Measurements from ENCODE around the gene NRG3.

Gene NRG3

GRCh38 chr10:82440775-82441174, 565.8 kb downstream of the NRG3 start:
- no peaks in the 10 kb centered on the region for H3K4me1 ChIP-seq (ENCODE audit: control insufficient read depth, insufficient read depth, low read length)
- H3K4me3 ChIP-seq (ENCODE audit: low read length) = no peak overlapping the region
- DNase-seq (ENCODE audit: low read depth) = no peak

GRCh38 chr10:82452046-82452445, 577.1 kb downstream of the NRG3 start:
- no peak for DNase-seq (ENCODE audit: low read depth)
- Histone ChIP-seq H3K36me3 (ENCODE audit: control insufficient read depth, insufficient read depth, low read length, severe bottlenecking) (no peaks in the 10 kb centered on the region), H3K4me1 (ENCODE audit: control insufficient read depth, insufficient read depth, low read length) (no peaks in the 10 kb centered on the region), H3K4me3 (ENCODE audit: low read length) (no peak overlapping the region), H3K27me3 (replicated peaks; ENCODE audit: control insufficient read depth, insufficient read depth, low read length) (no peaks in the 10 kb centered on the region), H3K9me3 (ENCODE audit: control insufficient read depth, low read length) (no peaks in the 10 kb centered on the region), H3K9ac (ENCODE audit: low read length) (no peak overlapping the region)

More at GRCh38 chr10:82440775-82441174, 565.8 kb downstream of the NRG3 start:
- H3K27me3 ChIP-seq (replicated peaks; ENCODE audit: control insufficient read depth, insufficient read depth, low read length) = no peaks in the 10 kb centered on the region
- no peak overlapping the region for H3K9ac ChIP-seq (ENCODE audit: low read length)
- H3K36me3 ChIP-seq (ENCODE audit: control insufficient read depth, insufficient read depth, low read length, severe bottlenecking) = no peaks in the 10 kb centered on the region
- H3K9me3 ChIP-seq (ENCODE audit: control insufficient read depth, low read length) = peaks cover 9% of the 10 kb centered on the region

DNA sequence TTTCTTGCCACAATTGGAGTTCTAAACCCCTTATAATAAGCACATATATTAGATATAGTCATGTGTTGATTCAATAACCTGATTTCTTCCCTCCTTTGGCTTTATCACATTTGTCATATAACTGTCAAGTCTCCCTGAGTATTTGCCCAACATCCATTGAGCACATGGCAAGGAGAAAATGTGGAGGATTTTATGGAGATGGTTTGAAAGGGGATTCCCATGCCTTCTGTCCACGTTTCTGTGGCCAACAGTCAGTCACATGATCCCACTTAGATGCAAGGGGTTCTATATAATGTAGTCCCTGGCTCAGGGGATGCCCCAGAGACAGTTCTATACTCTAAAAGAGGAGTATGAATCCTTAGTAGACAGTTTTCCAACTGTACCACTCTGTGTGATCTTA, 577.7 kb downstream of the NRG3 start:
- Histone ChIP-seq H3K36me3 (ENCODE audit: control insufficient read depth, insufficient read depth, low read length, severe bottlenecking) (no peaks in the 10 kb centered on the region), H3K27me3 (replicated peaks; ENCODE audit: control insufficient read depth, insufficient read depth, low read length) (no peaks in the 10 kb centered on the region), H3K9ac (ENCODE audit: low read length) (no peak overlapping the region), H3K4me1 (ENCODE audit: control insufficient read depth, insufficient read depth, low read length) (no peaks in the 10 kb centered on the region), H3K4me3 (ENCODE audit: low read length) (no peak overlapping the region), H3K9me3 (ENCODE audit: control insufficient read depth, low read length) (no peaks in the 10 kb centered on the region)
- DNase-seq (ENCODE audit: low read depth) = no peak

DNA sequence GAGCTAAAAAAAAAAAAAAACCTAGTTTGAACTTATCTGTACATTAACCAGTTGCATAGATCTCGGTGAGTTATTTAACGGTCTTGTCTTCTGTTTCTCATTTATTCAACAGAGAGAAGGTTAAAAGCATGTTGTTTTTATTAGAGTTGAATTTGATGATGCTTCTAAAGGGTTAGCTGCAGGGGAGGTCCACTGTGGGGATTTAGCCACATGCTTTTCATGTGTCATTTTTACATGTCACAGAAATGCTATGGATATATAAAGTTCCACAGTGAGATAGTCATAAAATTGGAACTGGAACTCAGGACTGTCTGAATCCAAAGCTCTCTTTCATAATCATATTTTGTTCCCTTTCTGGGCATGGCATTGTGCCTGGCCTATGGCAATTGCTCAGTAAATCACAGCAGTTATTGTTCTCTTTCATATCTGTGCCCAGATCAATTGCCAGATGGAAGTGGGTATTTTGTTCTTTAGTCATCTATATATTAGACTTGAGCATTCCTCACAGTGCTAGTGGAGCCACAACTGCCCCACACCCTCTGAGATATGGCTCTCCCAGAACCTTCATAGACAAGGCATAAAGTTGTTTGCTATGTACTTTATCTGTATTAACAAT, 578.8 kb downstream of the NRG3 start:
- Histone ChIP-seq H3K9ac (ENCODE audit: low read length) (no peak overlapping the region), H3K9me3 (ENCODE audit: control insufficient read depth, low read length) (no peaks in the 10 kb centered on the region), H3K27me3 (replicated peaks; ENCODE audit: control insufficient read depth, insufficient read depth, low read length) (no peaks in the 10 kb centered on the region), H3K4me1 (ENCODE audit: control insufficient read depth, insufficient read depth, low read length) (no peaks in the 10 kb centered on the region), H3K4me3 (ENCODE audit: low read length) (no peak overlapping the region), H3K36me3 (ENCODE audit: control insufficient read depth, insufficient read depth, low read length, severe bottlenecking) (no peaks in the 10 kb centered on the region)
- DNase-seq (ENCODE audit: low read depth) = no peak

GRCh38 chr10:82462910-82463551, 588.0 kb downstream of the NRG3 start:
- Histone ChIP-seq H3K9me3 (ENCODE audit: control insufficient read depth, low read length) (no peaks in the 10 kb centered on the region), H3K36me3 (ENCODE audit: control insufficient read depth, insufficient read depth, low read length, severe bottlenecking) (no peaks in the 10 kb centered on the region), H3K9ac (ENCODE audit: low read length) (no peak overlapping the region), H3K27me3 (replicated peaks; ENCODE audit: control insufficient read depth, insufficient read depth, low read length) (no peaks in the 10 kb centered on the region), H3K4me3 (ENCODE audit: low read length) (no peak overlapping the region), H3K4me1 (ENCODE audit: control insufficient read depth, insufficient read depth, low read length) (no peaks in the 10 kb centered on the region)
- DNase-seq (ENCODE audit: low read depth) = no peak

DNA sequence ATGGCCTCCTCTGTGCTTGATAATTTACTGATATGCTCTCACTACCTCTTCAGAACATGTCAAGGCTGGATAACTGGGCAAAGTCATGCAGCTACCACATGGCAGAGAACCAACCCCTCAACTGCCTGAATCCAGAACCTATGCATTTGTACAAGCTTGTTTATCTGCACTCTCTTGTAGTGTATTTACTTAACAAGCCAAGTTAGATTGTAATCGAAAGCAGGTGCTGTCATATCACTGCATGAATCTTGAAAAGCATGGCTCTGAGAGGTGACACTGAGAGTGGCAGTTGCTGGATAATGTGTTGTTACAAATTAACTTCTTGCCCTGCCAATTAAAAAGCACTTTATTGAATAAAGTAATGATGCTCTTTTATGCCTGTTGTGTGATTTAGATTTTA, 588.6 kb downstream of the NRG3 start:
- no peak for DNase-seq (ENCODE audit: low read depth)
- H3K27me3 ChIP-seq (replicated peaks; ENCODE audit: control insufficient read depth, insufficient read depth, low read length) = no peaks in the 10 kb centered on the region
- H3K4me3 ChIP-seq (ENCODE audit: low read length) = no peak overlapping the region
- no peak overlapping the region for H3K9ac ChIP-seq (ENCODE audit: low read length)
- H3K9me3 ChIP-seq (ENCODE audit: control insufficient read depth, low read length) = no peaks in the 10 kb centered on the region
- no peaks in the 10 kb centered on the region for H3K4me1 ChIP-seq (ENCODE audit: control insufficient read depth, insufficient read depth, low read length)
- no peaks in the 10 kb centered on the region for H3K36me3 ChIP-seq (ENCODE audit: control insufficient read depth, insufficient read depth, low read length, severe bottlenecking)

DNA sequence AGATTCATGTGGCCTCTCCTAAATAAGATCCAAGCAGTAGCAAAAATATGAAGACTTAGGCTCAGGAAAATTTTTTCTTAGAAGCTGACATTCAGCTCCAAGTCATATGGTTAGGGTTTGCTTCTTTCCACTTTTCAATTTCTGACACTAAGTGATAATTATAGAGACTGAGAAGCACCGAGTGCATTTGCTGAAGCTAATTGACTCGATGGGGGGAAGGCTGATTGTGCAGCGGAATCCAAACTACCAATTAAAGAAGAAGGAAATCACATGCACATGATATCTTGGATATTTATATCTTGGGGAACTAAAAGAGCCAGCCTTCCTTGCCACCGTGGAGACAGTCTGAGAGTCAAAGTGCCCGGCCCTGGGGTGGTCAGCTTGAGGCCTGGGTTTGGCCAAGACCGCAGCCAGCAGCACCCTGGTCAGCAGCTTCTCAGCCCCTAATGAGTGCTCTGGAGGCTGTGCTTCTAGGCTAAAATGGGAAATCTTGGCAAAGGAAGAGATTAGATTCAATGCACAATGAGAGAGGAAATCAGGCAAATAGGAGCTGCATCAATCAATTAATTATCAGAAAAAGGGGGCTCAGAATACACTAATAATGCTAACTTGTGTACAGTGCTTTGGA, 589.3 kb downstream of the NRG3 start:
- H3K9ac ChIP-seq (ENCODE audit: low read length) = no peak overlapping the region
- H3K4me1 ChIP-seq (ENCODE audit: control insufficient read depth, insufficient read depth, low read length) = no peaks in the 10 kb centered on the region
- no peaks in the 10 kb centered on the region for H3K27me3 ChIP-seq (replicated peaks; ENCODE audit: control insufficient read depth, insufficient read depth, low read length)
- H3K36me3 ChIP-seq (ENCODE audit: control insufficient read depth, insufficient read depth, low read length, severe bottlenecking) = no peaks in the 10 kb centered on the region
- DNase-seq (ENCODE audit: low read depth) = no peak
- no peak overlapping the region for H3K4me3 ChIP-seq (ENCODE audit: low read length)
- H3K9me3 ChIP-seq (ENCODE audit: control insufficient read depth, low read length) = no peaks in the 10 kb centered on the region

DNA sequence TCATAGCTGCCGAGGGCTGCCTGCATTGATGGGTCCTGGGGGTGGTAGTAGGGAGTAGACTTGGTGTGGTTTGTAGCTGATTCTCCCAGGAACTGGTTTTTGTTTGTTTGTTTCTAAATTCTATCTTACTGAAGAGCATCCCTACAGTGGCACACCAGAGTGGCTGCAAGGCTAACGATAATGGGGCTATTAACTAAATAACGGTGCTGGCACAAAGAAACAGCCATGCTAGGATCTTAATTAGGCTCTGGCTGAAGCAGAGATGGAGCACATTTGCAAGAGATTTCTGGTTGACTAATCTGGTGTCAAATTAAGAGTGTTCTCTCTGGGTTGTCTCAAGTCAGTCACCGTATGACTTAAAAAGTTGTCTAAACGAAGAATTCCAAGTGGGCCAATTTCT, 590.0 kb downstream of the NRG3 start:
- no peaks in the 10 kb centered on the region for H3K9me3 ChIP-seq (ENCODE audit: control insufficient read depth, low read length)
- no peak overlapping the region for H3K9ac ChIP-seq (ENCODE audit: low read length)
- no peaks in the 10 kb centered on the region for H3K4me1 ChIP-seq (ENCODE audit: control insufficient read depth, insufficient read depth, low read length)
- H3K27me3 ChIP-seq (replicated peaks; ENCODE audit: control insufficient read depth, insufficient read depth, low read length) = no peaks in the 10 kb centered on the region
- no peak for DNase-seq (ENCODE audit: low read depth)
- no peak overlapping the region for H3K4me3 ChIP-seq (ENCODE audit: low read length)
- no peaks in the 10 kb centered on the region for H3K36me3 ChIP-seq (ENCODE audit: control insufficient read depth, insufficient read depth, low read length, severe bottlenecking)

DNA sequence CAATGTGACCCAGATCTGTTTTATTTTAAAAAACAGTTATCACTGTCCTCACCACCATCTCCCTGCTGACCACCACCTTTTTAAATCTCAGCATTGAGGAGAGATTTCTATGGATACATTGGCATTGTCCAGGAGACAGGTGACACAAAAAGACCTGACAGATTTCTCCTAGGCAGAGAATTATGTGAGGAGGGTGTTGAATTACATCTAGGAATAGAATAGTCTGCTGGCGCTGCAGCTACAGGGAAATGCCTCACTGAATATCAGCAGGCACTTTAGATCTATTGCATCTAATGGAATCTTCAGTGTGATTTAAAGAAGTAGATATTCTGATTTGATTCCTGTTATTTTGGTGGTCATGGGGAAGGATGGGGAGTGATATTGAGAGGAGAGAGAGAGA, 593.5 kb downstream of the NRG3 start:
- peaks cover 5% of the 10 kb centered on the region for H3K9me3 ChIP-seq (ENCODE audit: control insufficient read depth, low read length)
- H3K9ac ChIP-seq (ENCODE audit: low read length) = no peak overlapping the region
- no peaks in the 10 kb centered on the region for H3K27me3 ChIP-seq (replicated peaks; ENCODE audit: control insufficient read depth, insufficient read depth, low read length)
- H3K36me3 ChIP-seq (ENCODE audit: control insufficient read depth, insufficient read depth, low read length, severe bottlenecking) = no peaks in the 10 kb centered on the region
- H3K4me3 ChIP-seq (ENCODE audit: low read length) = no peak overlapping the region
- no peak for DNase-seq (ENCODE audit: low read depth)
- no peaks in the 10 kb centered on the region for H3K4me1 ChIP-seq (ENCODE audit: control insufficient read depth, insufficient read depth, low read length)

GRCh38 chr10:82472406-82473335, 597.7 kb downstream of the NRG3 start:
- Histone ChIP-seq H3K9ac (ENCODE audit: low read length) (no peak overlapping the region), H3K36me3 (ENCODE audit: control insufficient read depth, insufficient read depth, low read length, severe bottlenecking) (no peaks in the 10 kb centered on the region), H3K4me1 (ENCODE audit: control insufficient read depth, insufficient read depth, low read length) (no peaks in the 10 kb centered on the region), H3K27me3 (replicated peaks; ENCODE audit: control insufficient read depth, insufficient read depth, low read length) (no peaks in the 10 kb centered on the region), H3K4me3 (ENCODE audit: low read length) (no peak overlapping the region), H3K9me3 (ENCODE audit: control insufficient read depth, low read length) (peaks cover 12% of the 10 kb centered on the region)
- no peak for DNase-seq (ENCODE audit: low read depth)

DNA sequence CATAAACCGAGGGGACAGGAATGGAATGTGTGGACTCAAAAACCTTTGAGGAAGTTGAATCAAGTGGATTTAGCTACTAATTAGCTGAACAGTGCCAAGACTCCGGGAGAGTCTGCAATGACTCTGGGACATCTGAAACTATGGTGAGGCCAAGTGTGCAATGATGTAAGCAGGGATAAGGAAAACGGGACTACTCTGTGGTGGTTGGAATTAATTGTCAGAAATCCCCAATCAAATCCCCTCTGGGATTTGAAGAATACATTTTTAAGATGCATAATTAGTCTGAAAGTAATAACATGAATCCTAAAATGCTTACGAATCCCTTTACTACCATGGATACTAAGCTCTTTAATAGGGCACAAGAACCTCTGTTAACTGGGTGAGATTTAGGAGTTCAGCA, 602.8 kb downstream of the NRG3 start:
- Histone ChIP-seq H3K4me1 (ENCODE audit: control insufficient read depth, insufficient read depth, low read length) (no peaks in the 10 kb centered on the region), H3K27me3 (replicated peaks; ENCODE audit: control insufficient read depth, insufficient read depth, low read length) (no peaks in the 10 kb centered on the region), H3K36me3 (ENCODE audit: control insufficient read depth, insufficient read depth, low read length, severe bottlenecking) (no peaks in the 10 kb centered on the region), H3K9ac (ENCODE audit: low read length) (no peak overlapping the region), H3K9me3 (ENCODE audit: control insufficient read depth, low read length) (peaks cover 14% of the 10 kb centered on the region), H3K4me3 (ENCODE audit: low read length) (no peak overlapping the region)
- DNase-seq (ENCODE audit: low read depth) = no peak
